GM06990 (cell line): Measurements from ENCODE around the gene DAZAP1.
"Not testable (repeated sequence)": the region's sequence is repeated elsewhere in the genome, so short reads cannot be mapped to it uniquely, and the experiment has no call there.

Experiments
- DNase-seq: peaks from one replicate; pipeline ENCODE4 v3.0.0-alpha.2; 2011; ENCODE audit not compliant: insufficient read length; ENCODE audit errors: extremely low read depth
- H3K27me3 ChIP-seq: replicated peaks from 2 replicates; pipeline ENCODE4 v1.6.0; 2011; ENCODE audit warnings: low read length; ENCODE audit not compliant: control insufficient read depth, insufficient read depth
- H3K36me3 ChIP-seq: 2 replicates; pipeline ENCODE4 v1.5.1; 2011; ENCODE audit warnings: low read length; ENCODE audit not compliant: control insufficient read depth, insufficient read depth
- H3K4me3 ChIP-seq: replicated peaks from 2 replicates; pipeline ENCODE4 v1.5.1; 2011; ENCODE audit warnings: low read depth, mild to moderate bottlenecking, control low read depth, low read length
- CTCF ChIP-seq: IDR thresholded peaks from 2 replicates; pipeline ENCODE4 v1.5.1; 2011; ENCODE audit warnings: low read length, control low read depth, mild to moderate bottlenecking, inconsistent platforms; ENCODE audit not compliant: insufficient read depth, poor library complexity, severe bottlenecking

DAZAP1 gene

GRCh38 chr19:1417681-1418495 lies 10.5 kb downstream of the DAZAP1 start:
- Histone ChIP-seq H3K27me3 (no peaks in the 10 kb centered on the region), H3K36me3 (peaks cover 39% of the 10 kb centered on the region), H3K4me3 (no peak overlapping the region)
- DNase-seq, result no peak
- no peak for TF ChIP-seq CTCF

GRCh38 chr19:1418496-1418775 lies 11.1 kb downstream of the DAZAP1 start:
- Histone ChIP-seq H3K27me3 (no peaks in the 10 kb centered on the region), H3K36me3 (peaks cover 40% of the 10 kb centered on the region), H3K4me3 (no peak overlapping the region)
- no peak for DNase-seq
- TF ChIP-seq CTCF, result no peak

DNA sequence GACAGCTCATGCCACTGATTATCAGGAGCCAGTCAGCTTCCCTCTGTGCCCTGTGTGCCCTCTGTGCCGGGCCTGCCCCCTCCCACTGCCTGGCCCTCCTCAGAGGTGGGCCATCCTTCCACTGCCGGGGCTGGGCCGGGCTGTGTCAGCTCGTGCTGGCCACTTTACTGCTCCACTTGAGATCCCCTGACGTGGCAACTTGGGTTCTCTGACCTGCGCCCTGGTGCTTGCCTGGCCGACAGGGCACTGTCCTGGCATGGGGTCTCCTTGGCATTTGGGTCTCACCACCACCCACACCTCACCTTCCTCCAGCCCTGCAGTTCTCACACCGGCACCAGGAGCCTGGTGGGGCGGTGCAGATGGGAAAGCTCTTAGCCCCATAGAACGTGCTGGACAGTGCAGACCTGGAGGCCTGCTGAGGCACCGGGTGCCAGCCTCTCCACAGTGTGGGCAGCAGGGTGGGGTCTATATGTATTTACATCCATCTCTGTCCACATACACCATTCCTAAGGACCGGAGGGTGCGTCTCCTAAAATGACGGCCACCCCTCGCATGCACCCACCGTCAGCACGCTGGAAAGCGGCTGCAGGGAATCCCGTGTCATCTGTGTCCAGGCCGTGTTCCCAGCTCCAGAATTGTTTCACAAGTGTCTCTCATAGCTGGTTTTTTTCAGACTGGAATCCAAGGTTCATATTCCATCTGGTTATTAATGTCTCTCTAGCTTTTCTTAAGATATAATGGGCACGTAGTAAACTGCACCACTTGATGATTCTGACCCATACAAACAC lies 11.8 kb downstream of the DAZAP1 start:
- Histone ChIP-seq H3K27me3 (no peaks in the 10 kb centered on the region), H3K36me3 (peaks cover 43% of the 10 kb centered on the region), H3K4me3 (no peak overlapping the region)
- DNase-seq, result no peak
- TF ChIP-seq CTCF, result no peak

- not testable (repeated sequence) for H3K4me3 ChIP-seq, H3K27me3 ChIP-seq, DNase-seq
- H3K36me3 ChIP-seq, result peaks cover 46% of the 10 kb centered on the region
Measured at GRCh38 chr19:1420085-1420484, 12.7 kb downstream of the DAZAP1 start.

DNA sequence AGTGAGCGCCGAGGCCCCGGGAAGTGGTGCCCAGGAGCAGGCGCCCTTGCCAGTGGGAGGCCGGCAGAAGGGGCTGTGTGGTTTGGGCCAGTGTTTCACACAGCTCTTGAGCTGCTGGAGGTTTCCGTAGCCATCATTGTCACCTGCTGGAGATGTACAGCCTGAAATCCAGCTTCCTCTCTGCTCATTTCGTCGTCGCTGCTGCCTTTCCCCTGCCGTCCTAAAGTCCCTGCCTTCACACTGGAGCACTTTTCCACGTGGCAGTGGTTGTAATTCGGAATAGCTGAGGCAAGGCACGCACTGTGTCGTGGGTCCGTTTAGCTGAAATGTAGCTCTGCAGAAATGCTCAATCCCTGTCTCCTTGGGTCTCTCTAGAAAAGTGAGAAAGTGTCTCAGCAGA lies 13.2 kb downstream of the DAZAP1 start:
- Histone ChIP-seq H3K27me3 (no peaks in the 10 kb centered on the region), H3K4me3 (no peak overlapping the region), H3K36me3 (peaks cover 48% of the 10 kb centered on the region)
- DNase-seq, result no peak
- TF ChIP-seq CTCF, result no peak

DNA sequence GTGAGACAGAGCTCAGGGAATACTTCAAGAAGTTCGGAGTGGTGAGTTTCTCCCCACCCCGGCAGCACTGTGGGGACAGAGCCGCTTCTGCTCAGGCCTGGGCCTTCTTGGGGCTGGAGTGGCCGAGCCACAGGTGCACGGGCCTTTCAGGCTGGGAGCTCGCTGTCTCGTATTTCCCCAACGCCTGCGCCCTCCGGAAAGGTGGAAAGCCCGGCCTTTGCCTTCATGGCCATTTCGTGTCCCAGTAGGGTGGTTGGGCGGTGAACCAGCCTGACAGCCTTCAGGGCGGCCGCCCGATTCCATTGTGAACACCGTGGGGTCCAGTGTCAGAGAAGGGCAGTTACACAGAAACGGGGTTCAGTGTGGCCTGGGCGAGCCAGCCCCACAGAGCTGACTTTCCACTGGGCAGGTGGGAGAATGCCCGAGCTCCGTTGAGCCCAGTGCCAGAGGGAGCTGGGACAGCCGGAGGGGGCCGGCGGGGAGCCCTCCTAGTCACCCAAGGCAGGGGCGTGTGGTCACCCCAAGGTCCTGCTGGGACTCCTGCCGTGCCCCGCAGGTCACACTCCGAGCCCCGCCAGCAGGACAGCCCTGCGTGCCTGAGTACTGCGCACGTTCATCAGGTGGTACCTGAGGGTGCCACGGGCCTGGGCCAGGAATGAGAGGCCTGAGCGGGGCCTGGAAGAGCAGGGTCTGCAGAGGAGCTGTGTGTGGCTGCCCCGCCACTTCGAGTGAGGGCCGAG lies 14.0 kb downstream of the DAZAP1 start:
- H3K36me3 ChIP-seq, result peaks cover 51% of the 10 kb centered on the region
- H3K27me3 ChIP-seq, result no peaks in the 10 kb centered on the region
- no peak for DNase-seq
- TF ChIP-seq CTCF, result no peak
- no peak overlapping the region for H3K4me3 ChIP-seq
